Measurements from ENCODE around the gene PRDM1.

Gene PRDM1

GRCh38 chr6:106110164-106110826 lies 24.2 kb downstream of the PRDM1 start:
- ChIA-PET POLR2A (no interaction called here), CTCF (no interaction called here)
- TF ChIP-seq FOXA1 (IDR thresholded peaks at IDR 0.05) (no peak), L3MBTL2 (conservative IDR thresholded peaks at IDR 0.05) (no peak), ELF4 (IDR thresholded peaks at IDR 0.05) (no peak), FOXM1 (IDR thresholded peaks at IDR 0.05; ENCODE audit: borderline replicate concordance) (no peak)
- DNase-seq (ENCODE audit: extremely low spot score) = no peak

DNA sequence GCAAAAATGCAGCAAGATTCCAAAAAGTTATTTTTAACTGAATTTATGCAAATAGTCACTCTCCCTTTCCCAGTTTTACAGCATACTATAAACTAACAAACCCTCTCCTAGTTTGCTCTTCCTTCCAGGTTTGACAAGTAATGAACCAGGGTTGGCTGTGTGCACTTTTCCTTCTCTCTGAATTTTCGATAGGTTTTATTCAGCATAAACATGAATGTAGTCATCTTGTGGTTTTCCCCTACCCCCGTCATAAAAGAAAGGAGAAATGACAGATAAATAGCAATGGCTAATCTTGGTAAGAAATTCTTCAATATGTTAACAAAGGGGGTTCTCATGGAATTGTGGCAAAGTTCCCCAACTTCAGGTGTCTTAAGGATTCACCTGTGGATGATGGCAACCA lies 26.3 kb downstream of the PRDM1 start:
- no peak for DNase-seq (ENCODE audit: extremely low spot score)
- TF ChIP-seq FOXA1 (IDR thresholded peaks at IDR 0.05) (no peak), LEF1 (IDR thresholded peaks at IDR 0.05; ENCODE audit: borderline replicate concordance) (no peak), FOXK2 (IDR thresholded peaks at IDR 0.05) (no peak), ZNF384 (IDR thresholded peaks at IDR 0.05) (no peak), L3MBTL2 (conservative IDR thresholded peaks at IDR 0.05) (no peak), CTBP1 (IDR thresholded peaks at IDR 0.05; ENCODE audit: borderline replicate concordance) (no peak), TARDBP (IDR thresholded peaks at IDR 0.05) (no peak), HDGF (IDR thresholded peaks at IDR 0.05; ENCODE audit: borderline replicate concordance) (no peak)
- ChIA-PET CTCF (no interaction called here), POLR2A (no interaction called here)

DNA sequence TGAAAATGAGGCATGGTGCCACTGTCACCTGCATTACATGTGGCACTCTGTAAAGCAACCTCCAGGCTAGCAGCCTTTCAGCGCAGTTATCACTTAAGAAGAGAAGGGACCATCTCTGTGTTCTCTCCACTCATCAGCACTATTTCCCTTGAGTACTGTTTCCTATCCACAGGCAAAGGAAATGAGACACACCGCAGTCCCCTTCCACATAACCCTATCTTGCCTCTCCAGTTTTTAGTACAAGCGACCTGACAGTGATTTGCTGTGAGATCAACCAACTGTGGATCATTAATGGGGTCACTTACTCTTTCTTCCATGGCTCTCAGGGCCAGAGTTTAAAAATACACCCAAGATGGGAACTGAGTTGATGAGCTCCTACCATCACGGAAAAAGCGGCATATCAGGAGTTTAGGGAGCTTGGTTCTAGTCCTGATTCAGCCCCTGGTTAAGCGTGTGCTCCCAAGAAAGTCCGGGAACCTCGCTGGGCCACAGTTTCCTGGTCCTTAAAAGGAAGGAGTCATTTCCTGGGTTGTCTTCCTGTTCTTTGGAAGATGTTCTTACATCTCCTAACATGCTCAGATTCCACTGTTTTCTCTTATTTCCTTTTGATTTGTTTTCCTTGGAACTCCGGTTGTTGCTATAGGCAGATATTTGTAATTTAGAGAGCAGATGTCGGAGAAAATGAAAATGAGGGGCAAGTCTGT lies 27.3 kb downstream of the PRDM1 start:
- TF ChIP-seq BHLHE40 (IDR thresholded peaks at IDR 0.05; ENCODE audit: borderline replicate concordance) (no peak), HDGF (IDR thresholded peaks at IDR 0.05; ENCODE audit: borderline replicate concordance) (no peak), ARNT (IDR thresholded peaks at IDR 0.05) (no peak), FOXK2 (IDR thresholded peaks at IDR 0.05) (no peak), L3MBTL2 (conservative IDR thresholded peaks at IDR 0.05) (no peak), FOXM1 (IDR thresholded peaks at IDR 0.05; ENCODE audit: borderline replicate concordance) (no peak), SP1 (IDR thresholded peaks at IDR 0.05) (no peak), TARDBP (IDR thresholded peaks at IDR 0.05) (no peak), ELF4 (IDR thresholded peaks at IDR 0.05) (no peak), CTBP1 (IDR thresholded peaks at IDR 0.05; ENCODE audit: borderline replicate concordance) (no peak), LEF1 (IDR thresholded peaks at IDR 0.05; ENCODE audit: borderline replicate concordance) (no peak), ZNF384 (IDR thresholded peaks at IDR 0.05) (no peak), SUZ12 (IDR thresholded peaks at IDR 0.05) (no peak), NFRKB (IDR thresholded peaks at IDR 0.05) (no peak), FOXA1 (IDR thresholded peaks at IDR 0.05) (no peak)
- TF ChIP-seq, protein P1, sequence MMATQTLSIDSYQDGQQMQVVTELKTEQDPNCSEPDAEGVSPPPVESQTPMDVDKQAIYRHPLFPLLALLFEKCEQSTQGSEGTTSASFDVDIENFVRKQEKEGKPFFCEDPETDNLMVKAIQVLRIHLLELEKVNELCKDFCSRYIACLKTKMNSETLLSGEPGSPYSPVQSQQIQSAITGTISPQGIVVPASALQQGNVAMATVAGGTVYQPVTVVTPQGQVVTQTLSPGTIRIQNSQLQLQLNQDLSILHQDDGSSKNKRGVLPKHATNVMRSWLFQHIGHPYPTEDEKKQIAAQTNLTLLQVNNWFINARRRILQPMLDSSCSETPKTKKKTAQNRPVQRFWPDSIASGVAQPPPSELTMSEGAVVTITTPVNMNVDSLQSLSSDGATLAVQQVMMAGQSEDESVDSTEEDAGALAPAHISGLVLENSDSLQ (IDR thresholded peaks at IDR 0.05) = no peak
- POLR2A ChIA-PET = no interaction called here
- no peak for DNase-seq (ENCODE audit: extremely low spot score)
- CTCF ChIA-PET = no interaction called here

DNA sequence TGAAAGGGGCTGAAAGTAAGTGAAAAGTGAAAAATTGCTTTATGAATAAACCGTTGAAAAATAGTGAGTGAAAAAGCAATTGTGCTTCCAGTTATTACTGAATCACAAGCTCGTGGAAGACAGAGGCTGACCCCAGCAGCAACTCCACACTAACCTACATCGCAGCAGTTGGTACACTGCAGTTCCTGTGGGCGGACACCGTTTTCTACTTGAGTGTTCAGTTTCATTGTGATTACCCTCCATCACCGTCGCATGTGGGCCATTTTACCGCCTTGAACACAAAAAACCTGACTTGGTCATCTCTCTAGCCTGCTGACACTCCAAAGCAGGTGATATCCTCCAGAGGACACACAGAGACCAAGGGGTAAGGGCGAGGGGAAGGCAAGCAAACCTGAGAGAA lies 28.4 kb downstream of the PRDM1 start:
- POLR2A ChIA-PET = no interaction called here
- CTCF ChIA-PET = no interaction called here
- DNase-seq (ENCODE audit: extremely low spot score) = no peak
- no peak for TF ChIP-seq CTBP1 (IDR thresholded peaks at IDR 0.05; ENCODE audit: borderline replicate concordance)
- no peak for TF ChIP-seq TARDBP (IDR thresholded peaks at IDR 0.05)
- no peak for TF ChIP-seq SUZ12 (IDR thresholded peaks at IDR 0.05)
- TF ChIP-seq, protein P1 (IDR thresholded peaks at IDR 0.05) = no peak
- TF ChIP-seq ELF4 (IDR thresholded peaks at IDR 0.05) = no peak
- no peak for TF ChIP-seq SP1 (IDR thresholded peaks at IDR 0.05)
- TF ChIP-seq HDGF (IDR thresholded peaks at IDR 0.05; ENCODE audit: borderline replicate concordance) = no peak
- TF ChIP-seq LEF1 (IDR thresholded peaks at IDR 0.05; ENCODE audit: borderline replicate concordance) = no peak
- TF ChIP-seq ZNF384 (IDR thresholded peaks at IDR 0.05) = no peak
- TF ChIP-seq FOXK2 (IDR thresholded peaks at IDR 0.05) = no peak
- no peak for TF ChIP-seq BHLHE40 (IDR thresholded peaks at IDR 0.05; ENCODE audit: borderline replicate concordance)
- no peak for TF ChIP-seq FOXM1 (IDR thresholded peaks at IDR 0.05; ENCODE audit: borderline replicate concordance)
- no peak for TF ChIP-seq ARNT (IDR thresholded peaks at IDR 0.05)
- TF ChIP-seq L3MBTL2 (conservative IDR thresholded peaks at IDR 0.05) = no peak
- TF ChIP-seq FOXA1 (IDR thresholded peaks at IDR 0.05) = no peak
- no peak for TF ChIP-seq NFRKB (IDR thresholded peaks at IDR 0.05)

- no peak for TF ChIP-seq SP1 (IDR thresholded peaks at IDR 0.05)
- TF ChIP-seq NFRKB (IDR thresholded peaks at IDR 0.05) = no peak
- TF ChIP-seq FOXM1 (IDR thresholded peaks at IDR 0.05; ENCODE audit: borderline replicate concordance) = no peak
- POLR2A ChIA-PET = no interaction called here
- no peak for DNase-seq (ENCODE audit: extremely low spot score)
- CTCF ChIA-PET = no interaction called here
Measured at GRCh38 chr6:106115286-106115685, 29.1 kb downstream of the PRDM1 start.

GRCh38 chr6:106116125-106116832 lies 30.1 kb downstream of the PRDM1 start:
- ChIA-PET POLR2A (no interaction called here), CTCF (no interaction called here)
- TF ChIP-seq HDGF (IDR thresholded peaks at IDR 0.05; ENCODE audit: borderline replicate concordance) (no peak), ELF4 (IDR thresholded peaks at IDR 0.05) (no peak), TARDBP (IDR thresholded peaks at IDR 0.05) (no peak)
- DNase-seq (ENCODE audit: extremely low spot score) = no peak

GRCh38 chr6:106117579-106117978 lies 31.4 kb downstream of the PRDM1 start:
- ChIA-PET CTCF (no interaction called here), POLR2A (no interaction called here)
- no peak for DNase-seq (ENCODE audit: extremely low spot score)
- TF ChIP-seq FOXM1 (IDR thresholded peaks at IDR 0.05; ENCODE audit: borderline replicate concordance) = no peak

All from HEK293T (cell line).